KMS-11 (cell line): Measurements from ENCODE around the gene WNT3.

Experiments used
- H2AFZ ChIP-seq: fragments of 200-600 bp; sonication (generic); 2 replicates; pipeline ENCODE4 v1.6.1; 2016; ENCODE audit warnings: antibody characterized with exemption, mixed run types, low read depth
- H3K27ac ChIP-seq: fragments of 200-600 bp; sonication (generic); 2 replicates; pipeline ENCODE4 v1.6.1; 2016; ENCODE audit warnings: mild to moderate bottlenecking, mixed run types
- H3K27me3 ChIP-seq: fragments of 200-600 bp; sonication (generic); 2 replicates; pipeline ENCODE4 v1.6.1; 2017; ENCODE audit warnings: mild to moderate bottlenecking, low read depth, mixed run types, moderate library complexity; ENCODE audit not compliant: insufficient read depth
- H3K36me3 ChIP-seq: fragments of 200-600 bp; sonication (generic); 2 replicates; pipeline ENCODE4 v1.6.1; 2017; ENCODE audit warnings: mild to moderate bottlenecking, mixed run types; ENCODE audit not compliant: insufficient read depth
- H3K4me1 ChIP-seq: fragments of 200-600 bp; sonication (generic); 2 replicates; pipeline ENCODE4 v1.6.1; 2016; ENCODE audit warnings: mild to moderate bottlenecking, low read depth, mixed run types; ENCODE audit not compliant: poor library complexity, severe bottlenecking
- H3K4me2 ChIP-seq: fragments of 200-600 bp; sonication (generic); 2 replicates; pipeline ENCODE4 v1.7.0; 2016; ENCODE audit warnings: mild to moderate bottlenecking, mixed run types
- H3K4me3 ChIP-seq: fragments of 200-600 bp; sonication (generic); IDR thresholded peaks from 2 replicates; pipeline ENCODE4 v1.6.1; 2017; ENCODE audit warnings: low read depth, low read length, mixed read lengths; ENCODE audit not compliant: insufficient read depth
- H3K79me2 ChIP-seq: fragments of 200-600 bp; sonication (generic); 2 replicates; pipeline ENCODE4 v1.6.1; 2016; ENCODE audit warnings: low read depth, mixed run types; ENCODE audit not compliant: insufficient read depth
- H3K9ac ChIP-seq: fragments of 200-600 bp; sonication (generic); 2 replicates; pipeline ENCODE4 v1.6.1; 2016; ENCODE audit warnings: mild to moderate bottlenecking, mixed run types
- H4K20me1 ChIP-seq: fragments of 200-600 bp; sonication (generic); 2 replicates; pipeline ENCODE4 v1.6.1; 2016; ENCODE audit warnings: mild to moderate bottlenecking, mixed run types; ENCODE audit not compliant: insufficient read depth
- CTCF ChIP-seq: fragments of 200-600 bp; sonication (generic); conservative IDR thresholded peaks from 2 replicates; pipeline ENCODE4 v1.6.1; 2017; ENCODE audit warnings: low read depth, mild to moderate bottlenecking, antibody characterized with exemption, low read length, moderate library complexity, mixed read lengths

Gene WNT3

GRCh38 chr17:46772475-46773220 is 45.8 kb downstream of the WNT3 start:
- H3K4me2 ChIP-seq: peak overlapping the region; percentile 71; the same call in 1 of the 2 replicates
- H3K4me3 ChIP-seq: no peak overlapping the region
- peaks cover 2% of the 10 kb centered on the region; the same call in 1 of the 2 replicates for H3K27me3 ChIP-seq
- no peaks in the 10 kb centered on the region for H4K20me1 ChIP-seq
- H3K27ac ChIP-seq: no peak overlapping the region
- no peak for TF ChIP-seq CTCF
- H3K4me1 ChIP-seq: peaks cover 5% of the 10 kb centered on the region
- no peak overlapping the region; the same call in 1 of the 2 replicates for H3K9ac ChIP-seq
- no peaks in the 10 kb centered on the region for H3K79me2 ChIP-seq
- H3K36me3 ChIP-seq: no peaks in the 10 kb centered on the region
- H2AFZ ChIP-seq: peak overlapping the region; percentile 94

- Histone ChIP-seq H3K27ac (peak overlapping the region; percentile 64), H2AFZ (peak overlapping the region; percentile 94), H3K9ac (peak overlapping the region; percentile 73), H3K4me3 (no peak overlapping the region), H3K27me3 (peaks cover 2% of the 10 kb centered on the region; the same call in 1 of the 2 replicates), H3K4me1 (peaks cover 5% of the 10 kb centered on the region), H3K79me2 (no peaks in the 10 kb centered on the region), H3K4me2 (peak overlapping the region; percentile 71; the same call in 1 of the 2 replicates), H4K20me1 (no peaks in the 10 kb centered on the region), H3K36me3 (no peaks in the 10 kb centered on the region)
- TF ChIP-seq CTCF: no peak
Observed at GRCh38 chr17:46771561-46772474, 46.7 kb downstream of the WNT3 start.

DNA sequence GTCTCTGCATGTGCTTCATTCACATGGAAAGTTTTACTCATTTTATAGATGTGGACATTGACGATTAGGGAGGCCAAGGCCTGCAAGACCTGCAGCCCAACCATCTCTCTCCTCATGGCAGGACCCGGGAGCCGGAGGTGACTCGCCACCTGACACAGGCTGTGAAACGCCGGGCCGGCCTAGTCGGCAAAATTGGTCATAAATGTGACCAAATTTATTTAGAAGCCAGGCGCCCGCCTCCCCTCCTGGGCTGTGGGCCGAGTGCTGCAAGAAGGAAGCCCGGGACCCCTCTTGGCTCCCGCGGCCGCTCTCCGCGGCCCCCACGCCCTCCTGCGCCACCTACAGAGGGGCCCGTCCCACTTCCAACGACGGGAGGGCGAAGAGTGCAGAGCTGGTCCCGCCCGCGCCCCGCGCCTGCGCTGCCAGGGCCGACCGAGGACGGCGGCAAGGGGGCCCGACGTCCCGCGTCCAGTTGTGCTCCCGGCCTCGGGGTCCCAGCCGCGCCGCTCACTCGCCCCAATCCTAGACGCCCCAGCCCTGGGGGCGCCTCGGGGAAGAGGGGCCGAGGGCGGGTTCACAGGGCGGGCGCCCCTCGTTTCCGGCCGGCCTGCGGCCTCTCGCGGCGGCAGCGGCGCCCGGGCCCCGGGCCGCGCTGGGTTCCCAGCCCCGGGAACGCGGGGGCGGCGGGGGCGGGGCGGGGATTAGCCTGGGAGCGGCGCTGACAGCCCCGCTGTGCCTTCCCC is 47.5 kb downstream of the WNT3 start:
- Histone ChIP-seq H3K79me2 (no peaks in the 10 kb centered on the region), H4K20me1 (no peaks in the 10 kb centered on the region), H2AFZ (peak overlapping the region; percentile 84), H3K4me1 (peaks cover 5% of the 10 kb centered on the region), H3K27ac (peak overlapping the region; percentile 64), H3K4me3 (no peak overlapping the region), H3K36me3 (no peaks in the 10 kb centered on the region), H3K27me3 (no peaks in the 10 kb centered on the region; the same call in 1 of the 2 replicates), H3K9ac (peak overlapping the region; percentile 73; the same call in 1 of the 2 replicates), H3K4me2 (peak overlapping the region; percentile 87)
- TF ChIP-seq CTCF: 0 out of 2 replicates have a peak, but pooled peaks have one; percentile 36

DNA sequence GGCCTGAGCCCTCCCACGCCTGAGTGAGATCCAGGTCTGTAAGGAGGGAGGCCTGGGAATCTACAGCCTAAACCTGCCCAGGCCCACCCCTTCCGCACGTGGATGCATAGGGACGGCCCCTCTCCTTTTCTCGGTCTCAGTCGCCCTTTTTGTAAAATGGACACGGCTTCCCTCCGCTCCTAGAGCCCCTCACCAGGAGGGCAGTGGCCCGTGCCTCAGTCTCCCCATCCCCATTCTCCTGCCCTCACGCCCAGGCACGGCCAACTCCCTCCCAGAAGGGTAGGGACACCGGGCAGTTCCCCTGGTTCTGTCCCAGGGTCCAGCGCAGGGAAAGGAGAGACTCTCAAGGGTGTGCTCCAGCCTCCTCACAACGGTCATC is 48.1 kb downstream of the WNT3 start:
- no peak for TF ChIP-seq CTCF
- Histone ChIP-seq H3K4me1 (peaks cover 5% of the 10 kb centered on the region), H3K4me2 (peak overlapping the region; percentile 87), H3K27ac (peak overlapping the region; percentile 64), H3K36me3 (no peaks in the 10 kb centered on the region), H3K9ac (peak overlapping the region; percentile 73; the same call in 1 of the 2 replicates), H3K4me3 (no peak overlapping the region), H2AFZ (peak overlapping the region; percentile 84), H4K20me1 (no peaks in the 10 kb centered on the region), H3K27me3 (no peaks in the 10 kb centered on the region; the same call in 1 of the 2 replicates), H3K79me2 (no peaks in the 10 kb centered on the region)
